ENCODE measurements around the gene AHSG.
"Not testable (repeated sequence)": the region's sequence is repeated elsewhere in the genome, so short reads cannot be mapped to it uniquely, and the experiment has no call there.

Gene AHSG, protein sequence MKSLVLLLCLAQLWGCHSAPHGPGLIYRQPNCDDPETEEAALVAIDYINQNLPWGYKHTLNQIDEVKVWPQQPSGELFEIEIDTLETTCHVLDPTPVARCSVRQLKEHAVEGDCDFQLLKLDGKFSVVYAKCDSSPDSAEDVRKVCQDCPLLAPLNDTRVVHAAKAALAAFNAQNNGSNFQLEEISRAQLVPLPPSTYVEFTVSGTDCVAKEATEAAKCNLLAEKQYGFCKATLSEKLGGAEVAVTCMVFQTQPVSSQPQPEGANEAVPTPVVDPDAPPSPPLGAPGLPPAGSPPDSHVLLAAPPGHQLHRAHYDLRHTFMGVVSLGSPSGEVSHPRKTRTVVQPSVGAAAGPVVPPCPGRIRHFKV

DNA sequence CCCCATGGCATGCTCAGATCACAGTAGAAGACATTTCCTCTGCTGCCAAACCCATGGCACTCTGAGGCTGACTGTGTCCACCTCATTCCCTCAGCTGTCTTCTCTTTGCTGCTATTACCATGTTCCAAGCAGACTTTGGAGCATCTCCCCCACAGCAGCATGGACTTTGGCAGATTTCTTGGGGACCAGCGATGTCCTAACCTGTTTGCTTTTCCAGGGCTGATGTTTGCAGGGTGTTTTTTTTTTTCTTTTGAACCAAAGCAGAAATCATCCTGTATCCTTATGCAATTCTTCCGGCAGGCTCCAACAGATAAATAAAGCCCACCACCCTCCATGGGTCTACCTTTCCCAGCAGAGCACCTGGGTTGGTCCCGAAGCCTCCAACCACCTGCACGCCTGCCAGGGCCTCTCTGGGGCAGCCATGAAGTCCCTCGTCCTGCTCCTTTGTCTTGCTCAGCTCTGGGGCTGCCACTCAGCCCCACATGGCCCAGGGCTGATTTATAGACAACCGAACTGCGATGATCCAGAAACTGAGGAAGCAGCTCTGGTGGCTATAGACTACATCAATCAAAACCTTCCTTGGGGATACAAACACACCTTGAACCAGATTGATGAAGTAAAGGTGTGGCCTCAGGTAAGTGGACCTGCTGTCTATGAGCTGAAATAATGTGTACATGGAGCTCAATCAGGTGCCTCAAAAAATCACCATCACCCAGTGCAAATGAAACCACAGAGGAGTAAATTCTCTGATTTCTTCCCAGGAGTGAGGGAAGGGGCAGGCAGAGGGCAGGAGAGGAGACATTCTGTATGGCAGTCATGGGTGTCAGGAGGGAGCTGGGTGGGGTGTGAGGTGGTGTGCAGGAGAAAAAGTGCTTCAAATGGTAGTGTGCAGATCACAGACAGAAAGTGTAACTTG, at the start of gene AHSG:
Gene AHSG (plus strand): TSS at position 340 of the 916 bp plus-strand sequence. CDS start 82 bp downstream, at position 422.
- in situ Hi-C loops (cut with MboI; ENCODE audit: low pct_unique_long_range_greater_than_20kb, low sequenced_read_pairs) = no loop called here
- DNase-seq = no peak

DNA sequence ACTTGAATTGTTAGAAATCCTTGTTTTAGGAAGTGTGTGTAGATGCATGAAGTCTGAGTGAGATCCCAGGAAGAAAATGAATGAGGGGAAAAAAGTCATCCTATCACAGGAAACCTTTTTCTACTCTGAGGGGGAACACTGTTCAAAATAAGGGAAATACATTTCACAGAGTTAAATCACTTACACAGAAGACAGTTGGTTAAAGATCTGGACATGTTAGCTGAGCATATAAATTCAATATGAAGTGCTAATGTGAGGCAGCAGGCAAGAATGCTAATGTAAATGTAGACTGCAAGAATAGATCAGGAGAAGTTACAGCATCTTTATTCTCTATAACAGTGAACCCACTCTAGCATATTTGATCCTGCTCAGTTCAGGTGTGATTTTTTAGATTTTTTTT, 48.3 kb upstream of the AHSG start:
- in situ Hi-C loops (cut with MboI; ENCODE audit: low pct_unique_long_range_greater_than_20kb, low sequenced_read_pairs) = no loop called here
- DNase-seq = no peak

DNA sequence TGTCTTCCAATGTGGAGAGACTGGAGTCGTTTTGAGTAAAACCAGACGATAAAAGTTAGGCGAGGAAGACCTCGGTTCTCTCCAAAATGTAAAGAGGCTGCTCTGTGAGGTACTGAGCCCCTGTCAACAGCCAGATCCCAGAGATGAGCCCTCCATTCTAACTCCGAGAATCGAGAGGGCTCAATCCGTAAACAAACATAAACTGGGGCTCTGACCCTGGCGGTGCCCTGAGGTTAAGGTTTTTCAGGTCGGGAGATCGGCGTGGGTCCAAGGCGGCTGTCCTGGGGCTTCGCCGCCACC, 46.1 kb upstream of the AHSG start:
- in situ Hi-C loops (cut with MboI; ENCODE audit: low pct_unique_long_range_greater_than_20kb, low sequenced_read_pairs) = no loop called here
- no peak for DNase-seq

DNA sequence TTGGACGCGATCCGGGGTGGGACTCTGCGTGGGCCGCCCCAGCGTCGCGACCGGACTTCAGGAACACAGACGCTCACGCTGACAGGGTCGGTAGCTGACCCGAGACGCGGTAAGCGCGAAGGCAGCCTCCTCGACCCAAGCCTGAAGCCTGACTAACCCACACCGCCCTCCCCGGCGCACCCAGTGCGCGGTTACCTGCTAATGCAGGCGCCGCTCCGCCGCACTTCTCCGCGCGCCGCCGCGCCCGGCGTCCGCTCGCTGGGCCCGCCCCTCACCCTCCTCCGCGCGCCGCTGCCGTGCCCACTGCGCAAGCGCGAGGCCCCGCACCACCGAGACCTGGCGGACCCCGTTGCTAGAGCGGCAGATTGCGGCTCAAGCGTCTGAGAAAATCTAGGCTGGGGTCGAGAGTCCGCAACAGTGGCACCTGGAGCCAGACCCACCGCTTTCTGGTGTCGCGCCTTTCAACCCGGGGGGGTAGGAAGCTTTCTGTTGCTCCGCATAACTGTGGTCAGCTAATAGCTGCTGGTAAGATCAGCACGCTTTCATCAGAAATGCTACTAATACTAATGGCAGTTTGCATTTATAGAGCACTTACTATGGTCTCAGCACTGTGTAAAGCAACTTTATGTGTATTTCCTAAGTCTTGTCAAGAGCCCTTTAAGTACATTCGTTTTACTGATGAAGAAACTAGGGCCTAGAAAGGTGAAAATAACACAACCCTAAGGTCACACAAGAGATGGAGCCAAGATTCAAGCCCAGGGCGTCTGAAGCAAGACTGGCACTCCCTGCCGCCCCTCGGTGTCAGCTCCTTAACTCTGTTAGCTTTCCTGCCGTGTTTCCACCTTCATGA, 45.6 kb upstream of the AHSG start, which contains the start of gene TBCCD1:
Gene TBCCD1 (minus strand): TSS at position 268 of the 850 bp plus-strand sequence. CDS start 3,010 bp downstream, outside the sequence.
- DNase-seq = peak; percentile 96
- in situ Hi-C loops (cut with MboI; ENCODE audit: low pct_unique_long_range_greater_than_20kb, low sequenced_read_pairs) = no loop called here

DNA sequence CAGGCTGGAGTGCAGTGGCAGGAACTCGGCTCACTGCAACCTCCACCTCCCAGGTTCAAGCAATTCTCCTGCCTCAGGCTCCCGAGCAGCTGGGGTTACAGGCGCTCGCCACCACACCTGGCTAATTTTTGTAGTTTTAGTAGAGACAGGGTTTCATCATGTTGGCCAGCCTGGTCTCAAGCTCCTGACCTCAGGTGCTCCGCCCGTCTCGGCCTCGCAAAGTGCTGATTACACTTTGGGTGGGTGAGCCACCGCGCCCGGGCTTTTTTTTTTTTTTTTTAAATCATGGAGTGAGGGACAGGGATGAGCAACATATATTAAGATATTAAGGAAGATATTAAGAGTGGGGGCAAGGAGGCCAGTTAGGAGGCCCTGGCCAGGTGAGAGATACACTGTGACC, 43.5 kb upstream of the AHSG start:
- DNase-seq; in situ Hi-C loops (cut with MboI; ENCODE audit: low pct_unique_long_range_greater_than_20kb, low sequenced_read_pairs): not testable (repeated sequence)

DNA sequence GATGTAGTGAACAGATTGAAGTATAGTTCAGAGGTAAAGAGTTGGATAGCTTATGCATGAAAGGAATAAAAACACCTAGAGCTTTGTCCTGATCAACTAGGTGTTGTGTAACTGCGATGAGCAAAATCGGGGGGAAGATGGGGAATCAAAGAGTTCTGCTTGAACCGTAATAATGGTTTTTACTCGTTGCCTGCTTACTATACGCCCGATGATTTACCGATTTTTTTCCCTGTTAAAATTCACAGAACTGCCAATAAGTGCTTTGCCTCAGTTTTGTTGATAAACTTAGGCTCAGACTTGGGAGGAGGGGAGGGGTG, 43.1 kb upstream of the AHSG start:
- in situ Hi-C loops (cut with MboI; ENCODE audit: low pct_unique_long_range_greater_than_20kb, low sequenced_read_pairs) = no loop called here
- no peak for DNase-seq

DNA sequence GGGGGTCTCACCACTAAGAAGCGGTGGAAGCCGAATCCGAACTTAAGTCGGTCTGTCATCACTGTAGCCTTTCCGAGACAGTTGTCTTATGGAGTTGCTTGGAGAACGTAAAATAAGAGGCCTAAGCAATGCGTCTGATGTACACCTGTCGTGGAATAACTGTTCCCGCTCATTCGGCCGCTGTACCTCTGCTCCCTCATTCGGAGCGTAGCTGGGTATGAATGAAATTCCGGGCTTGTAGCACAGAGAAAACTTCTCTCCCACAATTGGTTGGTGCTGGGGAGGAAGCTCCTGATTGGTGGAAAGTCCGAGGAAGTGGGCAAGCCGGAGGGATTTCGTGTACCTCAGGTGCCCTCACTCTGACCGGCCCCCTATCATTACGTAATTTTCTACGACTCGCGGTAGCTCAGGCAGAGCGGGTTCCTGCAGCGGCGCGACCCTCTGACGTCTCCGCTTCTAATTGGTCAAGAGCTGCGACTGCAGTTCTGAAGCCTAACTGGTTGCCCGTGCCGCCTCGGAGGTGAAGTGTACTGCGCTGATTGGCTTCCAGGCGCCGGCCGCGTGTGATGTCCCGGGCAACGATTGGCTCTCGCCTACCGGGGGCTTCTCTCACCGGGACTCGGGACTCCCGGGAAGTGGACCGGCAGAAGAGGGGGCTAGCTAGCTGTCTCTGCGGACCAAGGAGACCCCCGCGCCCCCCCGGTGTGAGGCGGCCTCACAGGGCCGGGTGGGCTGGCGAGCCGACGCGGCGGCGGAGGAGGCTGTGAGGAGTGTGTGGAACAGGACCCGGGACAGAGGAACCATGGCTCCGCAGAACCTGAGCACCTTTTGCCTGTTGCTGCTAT, 42.5 kb upstream of the AHSG start, which contains the start of gene DNAJB11:
Gene DNAJB11 (plus strand): TSS at position 625 of the 845 bp plus-strand sequence. CDS start 178 bp downstream, at position 803.
- in situ Hi-C loops (cut with MboI; ENCODE audit: low pct_unique_long_range_greater_than_20kb, low sequenced_read_pairs) = no loop called here
- peak; percentile 99 for DNase-seq

DNA sequence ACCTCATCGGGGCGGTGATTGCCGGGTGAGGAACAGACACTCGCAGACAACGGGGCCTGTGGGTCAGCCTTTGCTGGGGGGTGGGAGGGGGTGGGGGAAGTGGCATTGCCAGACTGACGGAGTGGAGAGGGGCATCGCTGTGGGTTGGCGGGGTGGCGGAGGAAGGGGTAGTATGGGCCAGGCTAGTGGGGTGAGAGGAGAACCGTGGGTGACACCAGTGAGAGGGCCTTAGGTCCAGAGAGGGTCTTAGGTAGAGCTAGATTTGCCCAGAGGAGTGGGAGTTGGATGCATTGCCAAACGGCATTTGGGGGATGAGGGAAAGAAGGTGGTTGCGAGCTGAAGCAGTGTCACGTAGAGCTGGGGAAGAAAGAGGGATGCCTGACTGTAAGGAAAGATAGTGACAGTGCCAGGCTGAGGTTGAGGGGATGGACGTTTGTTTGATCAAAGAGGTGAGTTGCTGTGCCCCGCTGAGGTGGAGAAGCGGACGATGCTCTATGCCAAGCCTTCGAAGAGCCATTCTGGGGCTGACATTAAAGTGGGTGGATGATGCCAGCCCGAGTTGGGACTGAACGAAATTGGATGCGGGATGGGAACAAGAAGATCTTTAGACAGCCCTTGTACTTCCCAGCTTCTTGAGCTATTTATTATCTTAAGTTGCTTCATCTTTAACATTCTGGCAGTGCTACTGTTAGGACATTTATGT, 41.8 kb upstream of the AHSG start:
- in situ Hi-C loops (cut with MboI; ENCODE audit: low pct_unique_long_range_greater_than_20kb, low sequenced_read_pairs) = no loop called here
- DNase-seq = no peak

DNA sequence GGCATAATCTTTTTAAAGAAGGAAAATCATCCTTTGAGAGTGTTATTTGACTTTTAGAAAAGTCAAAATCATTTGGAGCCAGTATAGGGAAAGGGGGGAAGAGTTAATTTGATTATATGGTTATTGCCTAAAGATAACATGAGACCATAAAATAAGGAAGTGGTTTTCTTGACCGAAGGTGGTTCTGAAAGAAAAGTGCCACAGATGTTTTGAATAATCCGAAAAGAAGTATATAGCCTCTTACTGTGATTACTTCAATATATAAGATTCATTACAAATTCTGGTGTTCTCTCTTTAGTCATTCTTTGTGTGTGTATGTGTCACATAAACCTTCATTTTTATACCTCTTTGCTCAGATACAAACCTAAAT, 41.2 kb upstream of the AHSG start:
- peak; percentile 49 for DNase-seq
- in situ Hi-C loops (cut with MboI; ENCODE audit: low pct_unique_long_range_greater_than_20kb, low sequenced_read_pairs) = no loop called here

DNA sequence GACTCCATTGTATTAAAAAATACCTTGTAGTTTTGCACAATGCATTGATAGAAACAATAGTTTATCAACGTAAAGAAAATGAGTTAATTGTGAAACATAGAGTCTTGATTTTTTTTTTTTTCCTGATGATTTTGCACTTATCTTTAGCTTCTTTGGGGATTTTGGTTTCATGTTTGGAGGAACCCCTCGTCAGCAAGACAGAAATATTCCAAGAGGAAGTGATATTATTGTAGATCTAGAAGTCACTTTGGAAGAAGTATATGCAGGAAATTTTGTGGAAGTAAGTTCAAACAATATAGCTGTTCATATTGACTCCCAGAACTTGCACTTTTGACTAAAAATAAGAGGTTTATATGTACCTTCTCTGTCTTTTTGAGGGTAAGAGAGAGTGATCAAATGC, 35.3 kb upstream of the AHSG start:
- in situ Hi-C loops (cut with MboI; ENCODE audit: low pct_unique_long_range_greater_than_20kb, low sequenced_read_pairs) = no loop called here
- no peak for DNase-seq

DNA sequence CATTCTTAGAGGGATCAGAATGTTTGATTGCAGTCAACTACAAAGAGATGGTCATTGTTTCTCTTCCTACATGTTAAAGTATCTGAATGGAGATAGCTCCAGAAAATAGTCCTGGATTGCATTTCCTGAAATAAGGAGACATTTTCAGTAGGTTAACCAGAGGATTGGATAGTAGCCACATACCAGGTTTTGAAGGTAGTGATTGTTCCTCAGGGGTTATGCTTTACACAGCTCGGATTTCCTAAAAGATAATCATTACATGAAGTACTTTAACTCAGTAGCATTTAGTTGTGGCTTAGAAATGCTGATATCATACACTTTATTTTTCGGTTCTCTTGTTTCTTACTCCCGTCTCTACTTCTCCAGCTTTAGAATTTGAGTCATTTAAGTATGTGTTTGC, 32.1 kb upstream of the AHSG start:
- DNase-seq = no peak
- in situ Hi-C loops (cut with MboI; ENCODE audit: low pct_unique_long_range_greater_than_20kb, low sequenced_read_pairs) = no loop called here

DNA sequence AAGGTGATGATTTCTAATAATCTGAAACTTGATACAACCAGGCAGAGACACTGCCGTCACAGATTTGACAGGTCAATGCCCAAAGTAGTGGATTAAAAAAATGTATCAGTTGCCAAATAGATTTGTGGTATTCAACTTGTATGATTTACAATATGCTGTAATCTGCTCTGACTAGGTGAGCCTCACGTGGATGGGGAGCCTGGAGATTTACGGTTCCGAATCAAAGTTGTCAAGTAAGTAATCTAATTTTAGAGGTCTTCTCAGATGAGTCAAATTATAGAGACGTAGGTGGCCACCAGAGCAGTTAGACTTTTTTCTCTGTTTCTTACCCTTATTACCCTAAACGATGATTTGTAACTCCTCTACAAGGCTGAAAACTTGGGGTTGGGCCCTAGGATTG, 30.3 kb upstream of the AHSG start:
- DNase-seq = no peak
- in situ Hi-C loops (cut with MboI; ENCODE audit: low pct_unique_long_range_greater_than_20kb, low sequenced_read_pairs) = no loop called here

DNA sequence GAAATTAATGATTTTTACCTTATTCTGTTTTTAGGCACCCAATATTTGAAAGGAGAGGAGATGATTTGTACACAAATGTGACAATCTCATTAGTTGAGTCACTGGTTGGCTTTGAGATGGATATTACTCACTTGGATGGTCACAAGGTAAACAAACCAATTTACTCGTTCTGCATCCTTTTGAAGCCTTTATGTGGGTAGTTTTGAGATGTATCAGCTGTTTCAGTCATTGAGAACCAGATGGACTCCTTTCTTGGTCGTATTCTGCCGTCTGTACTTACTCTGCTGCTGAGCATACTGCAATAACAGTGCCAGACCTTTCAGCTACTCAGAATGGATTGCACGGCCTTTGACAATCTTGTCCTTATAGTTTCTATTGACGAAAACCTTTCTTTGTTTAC, 29.0 kb upstream of the AHSG start:
- in situ Hi-C loops (cut with MboI; ENCODE audit: low pct_unique_long_range_greater_than_20kb, low sequenced_read_pairs) = no loop called here

DNA sequence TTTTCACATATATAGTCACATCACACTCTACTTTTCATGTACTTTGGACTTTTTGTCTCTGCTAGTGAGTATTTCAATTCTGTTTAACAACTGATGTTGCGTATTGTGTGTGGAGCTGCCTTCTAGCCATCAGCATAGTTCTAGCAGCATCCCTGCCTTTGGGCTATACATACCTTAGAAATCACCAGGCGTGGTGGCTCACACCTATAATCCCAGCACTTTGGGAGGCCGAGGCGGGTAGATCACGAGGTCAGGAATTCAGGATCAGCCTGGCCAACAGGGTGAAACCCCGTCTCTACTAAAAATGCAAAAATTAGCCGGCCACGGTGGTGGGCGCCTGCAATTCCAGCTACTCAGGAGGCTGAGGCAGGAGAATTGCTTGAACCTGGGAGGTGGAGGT, 26.6 kb upstream of the AHSG start:
- in situ Hi-C loops (cut with MboI; ENCODE audit: low pct_unique_long_range_greater_than_20kb, low sequenced_read_pairs); DNase-seq: not testable (repeated sequence)

More for the DNA sequence above, 29.0 kb upstream of the AHSG start:
- no peak for DNase-seq

DNA sequence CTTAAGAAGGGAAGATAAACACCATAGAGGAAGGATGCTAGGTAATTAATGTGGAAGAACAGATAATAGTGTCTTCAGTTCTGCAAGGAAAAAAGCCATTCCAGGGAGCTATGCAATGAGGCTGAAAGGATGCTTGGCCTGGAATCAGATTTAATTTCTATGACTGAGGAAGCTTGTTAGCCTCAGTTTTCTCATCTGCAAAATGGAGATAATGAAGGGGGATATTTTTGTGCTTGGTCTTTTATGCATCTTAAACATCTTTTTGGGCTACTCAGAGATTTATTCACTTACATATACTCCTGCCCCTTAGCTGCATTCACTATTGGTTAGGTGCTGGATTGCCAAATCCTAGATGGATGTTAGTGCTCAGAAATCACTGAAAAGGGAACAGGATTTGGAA, 25.7 kb upstream of the AHSG start:
- in situ Hi-C loops (cut with MboI; ENCODE audit: low pct_unique_long_range_greater_than_20kb, low sequenced_read_pairs) = no loop called here
- DNase-seq = no peak

DNA sequence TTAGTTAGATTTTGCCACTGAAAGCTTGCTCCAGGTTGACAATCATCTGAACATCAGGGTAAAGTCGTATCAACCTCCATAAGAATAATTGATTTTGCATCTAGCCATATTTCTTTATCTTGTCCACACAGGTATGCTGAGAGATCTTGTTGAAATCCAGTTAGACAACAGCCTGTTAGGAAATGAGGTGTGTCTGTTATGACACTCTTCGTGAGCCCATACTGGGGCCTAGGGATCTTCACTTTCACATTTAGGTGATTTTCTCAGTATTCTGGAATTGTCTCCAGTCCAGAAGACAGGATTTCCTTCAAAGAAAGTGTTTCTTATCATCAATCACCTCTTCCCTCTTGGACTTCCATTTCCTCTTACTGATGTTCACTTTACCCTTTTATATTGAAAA, 24.2 kb upstream of the AHSG start:
- in situ Hi-C loops (cut with MboI; ENCODE audit: low pct_unique_long_range_greater_than_20kb, low sequenced_read_pairs) = no loop called here
- no peak for DNase-seq

DNA sequence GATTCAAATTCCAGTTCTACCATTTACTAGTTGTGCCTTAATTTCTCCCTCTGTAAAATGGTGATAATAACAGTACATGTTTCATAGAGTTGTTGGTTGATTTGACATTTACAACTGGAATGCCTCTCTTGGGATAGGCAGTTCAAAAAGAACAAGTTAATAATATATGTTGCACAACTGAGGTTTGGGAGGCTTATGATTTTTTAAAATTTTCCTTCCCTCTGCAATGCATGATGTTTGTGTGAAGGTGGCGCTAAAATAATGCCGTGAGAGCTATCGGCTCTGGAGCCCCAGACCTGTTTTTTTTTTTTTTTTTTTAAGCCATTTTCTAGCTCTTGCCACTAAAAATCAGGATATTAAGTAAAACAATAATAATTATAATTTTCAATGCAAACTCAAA, 23.7 kb upstream of the AHSG start:
- DNase-seq = peak; percentile 21

More for the DNA sequence above, 23.7 kb upstream of the AHSG start:
- in situ Hi-C loops (cut with MboI; ENCODE audit: low pct_unique_long_range_greater_than_20kb, low sequenced_read_pairs) = no loop called here

All from KBM-7 (cell line).